ENCODE results near the gene CAMK2D.

The CAMK2D gene

GRCh38 chr4:113638562-113638832, 123.0 kb downstream of the CAMK2D start:
- H3K27ac ChIP-seq, result no peak overlapping the region
- TF ChIP-seq CTCF (conservative IDR thresholded peaks at IDR 0.05), result no peak

- no peak overlapping the region for H3K27ac ChIP-seq
Observed at GRCh38 chr4:113637823-113638561, 123.5 kb downstream of the CAMK2D start.

GRCh38 chr4:113637363-113637762, 124.2 kb downstream of the CAMK2D start:
- no peak overlapping the region for H3K27ac ChIP-seq
- no peak for TF ChIP-seq CTCF (conservative IDR thresholded peaks at IDR 0.05)

More at GRCh38 chr4:113637823-113638561, 123.5 kb downstream of the CAMK2D start:
- no peak for TF ChIP-seq CTCF (conservative IDR thresholded peaks at IDR 0.05)

- no peak for TF ChIP-seq CTCF (conservative IDR thresholded peaks at IDR 0.05)
- no peak overlapping the region for H3K27ac ChIP-seq
Observed at GRCh38 chr4:113636877-113637276, 124.7 kb downstream of the CAMK2D start.

- TF ChIP-seq CTCF (conservative IDR thresholded peaks at IDR 0.05), result no peak
- no peak overlapping the region for H3K27ac ChIP-seq
Observed at GRCh38 chr4:113636438-113636818, 125.1 kb downstream of the CAMK2D start.

GRCh38 chr4:113635739-113636437, 125.7 kb downstream of the CAMK2D start:
- TF ChIP-seq CTCF (conservative IDR thresholded peaks at IDR 0.05), result no peak
- H3K27ac ChIP-seq, result no peak overlapping the region

- TF ChIP-seq CTCF (conservative IDR thresholded peaks at IDR 0.05), result no peak
- H3K27ac ChIP-seq, result peak overlapping the region; percentile 8
Observed at GRCh38 chr4:113634081-113634969, 127.2 kb downstream of the CAMK2D start.

Data from VCaP (cell line).